Muscle of leg (tissue), 11 donors: ENCODE measurements around the gene TICAM1. TPM values are rescaled to one million over a fixed set of nuclear protein-coding genes. Genes with fewer than 3 reads are reported as not detected.
"Not testable (repeated sequence)": the region's sequence is repeated elsewhere in the genome, so short reads cannot be mapped to it uniquely, and the experiment has no call there.

ENCODE experiments used
- DNase-seq: peaks from one replicate; pipeline ENCODE4 v3.0.0; 2013
- H3K27ac ChIP-seq: one replicate; pipeline ENCODE4 v1.5.1; 2013; ENCODE audit warnings: mild to moderate bottlenecking, low read length, control low read depth
- H3K27me3 ChIP-seq: one replicate; pipeline ENCODE4 v1.6.1; 2013; ENCODE audit warnings: low read length; ENCODE audit not compliant: control insufficient read depth, insufficient read depth
- H3K36me3 ChIP-seq: one replicate; pipeline ENCODE4 v1.6.1; 2013; ENCODE audit warnings: low read length; ENCODE audit not compliant: control insufficient read depth, insufficient read depth
- H3K4me1 ChIP-seq: one replicate; pipeline ENCODE4 v1.6.1; 2013; ENCODE audit warnings: low read length; ENCODE audit not compliant: control insufficient read depth, insufficient read depth
- H3K4me3 ChIP-seq: one replicate; pipeline ENCODE4 v1.5.1; 2013; ENCODE audit warnings: low read length, control low read depth
- H3K9me3 ChIP-seq: replicated peaks from 2 replicates; pipeline ENCODE4 v1.6.1; 2013; ENCODE audit warnings: low read depth, low read length; ENCODE audit not compliant: control insufficient read depth
- WGBS: methylation state at CpG from one replicate; pipeline ENCODE4 v1.1.5; 2013; ENCODE audit warnings: missing lambda C conversion rate; ENCODE audit not compliant: insufficient coverage; 5-methylcytosine and 5-hydroxymethylcytosine counted together
- polyA plus RNA-seq, 8 donors: library from polyadenylated mRNA; unstranded; fragments of 120-200 nt; gene quantifications; one replicate each; pipeline versions ENCODE4 v1.2.1 to v1.2.3, GENCODE V29; 2013; ENCODE audit warnings: inconsistent platforms in 1 of 8, low replicate concordance in 1 of 8; ENCODE audit not compliant: insufficient read length in 8 of 8, insufficient read depth in 1 of 8
- total RNA-seq: library from RNA; stranded (reverse); fragments of 120-200 nt; gene quantifications from one replicate; pipeline ENCODE4 v1.2.4, GENCODE V29; 2013

TICAM1 gene
- total and polyA plus RNA-seq, 9 donors: 1.3 to 6.5 (median 5.2) TPM

GRCh38 chr19:4847190-4847973 is 15.9 kb upstream of the TICAM1 start:
- H3K4me3 ChIP-seq: no peak overlapping the region
- no peak for DNase-seq
- H3K27ac ChIP-seq: no peak overlapping the region
- no peaks in the 10 kb centered on the region for H3K4me1 ChIP-seq
- 95% methylated on average over 16 of the region's 23 CpGs for WGBS
- H3K27me3 ChIP-seq: no peaks in the 10 kb centered on the region
- peaks cover 61% of the 10 kb centered on the region for H3K36me3 ChIP-seq
- no peaks in the 10 kb centered on the region for H3K9me3 ChIP-seq

DNA sequence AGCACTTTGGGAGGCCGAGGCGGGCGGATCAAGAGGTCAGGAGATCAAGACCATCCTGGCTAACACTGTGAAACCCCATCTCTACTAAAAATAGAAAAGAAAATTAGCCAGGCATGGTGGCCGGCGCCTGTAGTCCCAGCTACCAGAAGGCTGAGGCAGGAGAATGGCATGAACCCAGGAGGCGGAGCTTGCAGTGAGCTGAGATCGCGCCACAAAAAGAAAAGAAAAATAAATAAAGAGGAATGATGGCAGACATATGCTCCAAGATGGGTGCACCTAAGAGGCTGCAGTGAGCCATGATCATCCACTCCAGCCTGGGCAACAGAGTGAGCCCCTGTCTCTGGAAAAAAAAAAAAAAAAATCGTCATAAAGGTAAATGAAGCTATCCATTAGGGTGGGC is 14.5 kb upstream of the TICAM1 start:
- H3K36me3 ChIP-seq: peaks cover 59% of the 10 kb centered on the region
- not testable (repeated sequence) for H3K4me3 ChIP-seq, H3K4me1 ChIP-seq, H3K27me3 ChIP-seq, H3K9me3 ChIP-seq, H3K27ac ChIP-seq, DNase-seq
- 94% methylated on average over 5 of the region's 9 CpGs for WGBS

DNA sequence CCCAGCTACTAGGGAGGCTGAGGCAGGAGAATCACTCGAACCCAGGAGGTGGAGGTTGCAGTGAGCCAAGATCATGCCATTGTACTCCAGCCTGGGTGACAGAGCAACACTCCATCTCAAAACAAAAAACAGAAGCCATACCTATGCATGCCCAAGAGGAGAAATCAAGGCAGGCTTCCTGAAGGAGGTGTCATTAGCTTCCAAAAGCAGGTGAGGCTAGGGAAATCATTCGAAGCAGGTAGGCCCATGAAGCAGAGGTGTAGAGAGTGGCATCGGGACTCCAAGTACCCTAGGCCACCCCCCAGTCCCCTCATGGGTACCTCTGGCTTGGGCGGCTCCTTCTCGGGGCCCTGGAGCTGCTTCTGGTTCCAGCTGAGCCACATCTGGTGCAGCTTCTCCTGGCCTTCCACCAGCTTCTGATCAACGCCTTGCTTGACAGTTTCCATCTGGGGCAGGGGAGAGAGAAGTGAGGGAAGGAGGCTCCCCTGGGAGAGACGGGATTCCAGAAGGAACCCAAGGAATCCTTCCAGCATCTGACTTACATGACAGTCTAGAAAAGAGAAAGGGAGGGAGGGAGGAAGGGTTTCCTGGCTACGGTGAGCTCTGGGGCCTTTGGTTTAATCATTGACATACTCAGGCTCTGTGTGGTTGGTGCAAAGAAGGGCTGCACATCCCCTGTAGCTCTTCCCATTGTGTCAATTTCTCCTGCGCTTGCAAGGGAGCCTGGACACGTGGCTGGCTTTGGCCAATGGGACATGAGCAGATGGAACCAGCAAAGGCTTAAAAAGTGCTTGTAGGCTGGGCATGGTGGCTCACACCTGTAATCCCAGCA is 13.1 kb upstream of the TICAM1 start:
- DNase-seq: peak; percentile 62
- Histone ChIP-seq H3K27ac (no peak overlapping the region), H3K4me3 (no peak overlapping the region), H3K36me3 (peaks cover 60% of the 10 kb centered on the region), H3K27me3 (no peaks in the 10 kb centered on the region), H3K9me3 (no peaks in the 10 kb centered on the region), H3K4me1 (no peaks in the 10 kb centered on the region)
- 86% methylated on average over 4 of the region's 10 CpGs for WGBS

DNA sequence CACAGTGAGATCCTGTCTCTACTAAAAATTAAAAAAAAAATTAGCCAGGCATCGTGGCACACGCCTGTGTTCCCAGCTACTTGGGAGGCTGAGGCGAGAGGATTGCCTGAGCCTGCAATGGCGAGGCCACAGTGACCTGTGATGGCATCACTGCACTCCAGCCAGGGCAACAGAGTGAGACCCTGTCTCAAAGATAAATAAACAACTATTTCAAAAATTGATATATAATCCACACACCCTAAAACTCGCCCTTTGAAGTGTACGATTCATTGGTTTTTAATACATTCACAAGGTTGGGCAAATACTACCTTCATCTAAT is 12.1 kb upstream of the TICAM1 start:
- Histone ChIP-seq H3K9me3 (no peaks in the 10 kb centered on the region), H3K4me1 (no peaks in the 10 kb centered on the region), H3K27ac (no peak overlapping the region), H3K27me3 (no peaks in the 10 kb centered on the region), H3K36me3 (peaks cover 63% of the 10 kb centered on the region), H3K4me3 (no peak overlapping the region)
- WGBS: 86% methylated on average over 6 of the region's 6 CpGs
- DNase-seq: no peak

- 93% methylated on average over 17 of the region's 17 CpGs for WGBS
- Histone ChIP-seq H3K27me3 (no peaks in the 10 kb centered on the region), H3K27ac (no peak overlapping the region), H3K36me3 (peaks cover 50% of the 10 kb centered on the region), H3K9me3 (no peaks in the 10 kb centered on the region), H3K4me3 (no peak overlapping the region), H3K4me1 (no peaks in the 10 kb centered on the region)
- no peak for DNase-seq
These were observed 7.7 kb upstream of the TICAM1 start for GRCh38 chr19:4839192-4839591.

DNA sequence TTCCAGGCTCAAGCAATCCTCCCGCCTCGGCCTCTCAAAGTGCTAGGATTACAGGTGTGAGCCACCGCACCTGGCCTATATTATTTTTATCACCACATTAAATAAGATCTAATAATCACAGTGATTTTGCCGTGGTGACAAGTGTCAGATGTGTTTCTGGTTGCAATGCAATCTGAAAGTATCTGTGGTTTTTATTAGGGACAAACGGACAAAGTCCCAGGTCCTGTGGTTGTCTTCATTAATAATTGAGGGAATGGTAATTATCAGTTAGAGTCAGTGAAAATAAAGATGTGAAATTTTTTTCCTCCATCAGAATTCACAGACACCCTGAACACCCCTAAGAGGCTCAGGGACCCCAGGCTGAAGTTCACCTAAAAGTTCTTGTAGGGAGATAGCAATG is 1.3 kb upstream of the TICAM1 start:
- H3K4me1 ChIP-seq: peaks cover 8% of the 10 kb centered on the region
- H3K27me3 ChIP-seq: no peaks in the 10 kb centered on the region
- no peaks in the 10 kb centered on the region for H3K9me3 ChIP-seq
- peaks cover 7% of the 10 kb centered on the region for H3K36me3 ChIP-seq
- no peak for DNase-seq
- no peak overlapping the region for H3K27ac ChIP-seq
- no CpG with 5 or more reads among the region's 5 CpGs for WGBS
- H3K4me3 ChIP-seq: no peak overlapping the region

DNA sequence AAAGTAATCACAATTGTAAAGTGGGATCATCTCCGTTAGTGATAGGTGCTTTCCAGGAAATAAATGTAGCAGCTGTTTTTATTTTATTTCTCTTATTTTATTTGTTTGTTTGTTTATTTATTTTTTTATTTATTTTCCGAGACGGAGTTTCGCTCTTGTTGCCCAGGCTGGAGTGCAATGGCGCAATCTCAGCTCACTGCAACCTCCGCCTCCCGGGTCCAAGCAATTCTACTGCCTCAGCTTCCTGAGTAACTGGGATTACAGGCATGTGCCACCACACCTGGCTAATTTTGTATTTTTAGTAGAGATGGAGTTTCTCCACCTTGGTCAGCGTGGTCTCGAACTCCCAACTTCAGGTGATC is 448 bp upstream of the TICAM1 start:
- Histone ChIP-seq H3K27ac (peak overlapping the region; percentile 65), H3K4me3 (peak overlapping the region; percentile 92)
- H3K9me3 ChIP-seq, H3K36me3 ChIP-seq, DNase-seq, H3K4me1 ChIP-seq, H3K27me3 ChIP-seq: not testable (repeated sequence)
- no CpG with 5 or more reads among the region's 9 CpGs for WGBS

DNA sequence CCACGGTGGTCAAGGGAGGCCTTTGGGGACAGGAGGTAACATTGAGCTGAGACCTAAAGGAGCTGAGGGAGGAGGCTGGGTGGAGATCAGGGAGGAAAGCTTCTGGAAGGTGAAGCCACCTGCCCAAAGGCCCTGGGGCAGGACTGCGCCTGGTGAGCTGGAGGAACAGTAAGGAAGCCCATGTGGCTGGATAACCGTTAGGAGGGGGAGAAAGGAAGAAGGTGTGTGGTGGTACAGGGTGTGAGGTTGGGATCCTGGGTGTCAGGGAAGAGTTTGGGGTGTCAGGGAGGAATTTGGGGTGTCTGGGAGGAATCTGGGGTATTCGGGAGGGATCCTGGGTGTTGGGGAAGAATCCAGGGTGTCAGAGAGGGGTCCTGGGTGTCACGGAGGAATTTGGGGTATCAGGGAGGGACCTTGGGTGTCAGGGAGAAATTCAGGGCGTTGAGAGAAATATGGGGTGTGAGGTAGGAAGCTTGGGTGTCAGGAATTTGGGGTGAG is 695 bp downstream of the TICAM1 start:
- H3K4me1 ChIP-seq: peaks cover 8% of the 10 kb centered on the region
- peak overlapping the region; percentile 92 for H3K4me3 ChIP-seq
- no peaks in the 10 kb centered on the region for H3K36me3 ChIP-seq
- H3K27ac ChIP-seq: peak overlapping the region; percentile 72
- WGBS: 76% methylated on average over 6 of the region's 6 CpGs
- no peaks in the 10 kb centered on the region for H3K27me3 ChIP-seq
- DNase-seq: no peak
- no peaks in the 10 kb centered on the region for H3K9me3 ChIP-seq

- Histone ChIP-seq H3K4me3 (peak overlapping the region; percentile 92), H3K27ac (peak overlapping the region; percentile 3), H3K9me3 (no peaks in the 10 kb centered on the region), H3K27me3 (no peaks in the 10 kb centered on the region), H3K4me1 (peaks cover 8% of the 10 kb centered on the region), H3K36me3 (no peaks in the 10 kb centered on the region)
- WGBS: 75% methylated on average over 3 of the region's 6 CpGs
- no peak for DNase-seq
These were observed 1.2 kb downstream of the TICAM1 start for GRCh38 chr19:4830332-4830731.

- 70% methylated on average over 8 of the region's 16 CpGs for WGBS
- H3K36me3 ChIP-seq: no peaks in the 10 kb centered on the region
- no peak for DNase-seq
- peaks cover 8% of the 10 kb centered on the region for H3K4me1 ChIP-seq
- no peaks in the 10 kb centered on the region for H3K27me3 ChIP-seq
- no peak overlapping the region for H3K27ac ChIP-seq
- H3K9me3 ChIP-seq: no peaks in the 10 kb centered on the region
- H3K4me3 ChIP-seq: no peak overlapping the region
These were observed 2.4 kb downstream of the TICAM1 start for GRCh38 chr19:4829001-4829712.
